IPS DF 4.7 (cell line): ENCODE data around the gene UBASH3A.

Experiments
- DNase-seq: peaks from one replicate; pipeline ENCODE4 v3.0.0-alpha.2; 2013; ENCODE audit warnings: low spot score; ENCODE audit errors: extremely low read depth

UBASH3A gene

DNA sequence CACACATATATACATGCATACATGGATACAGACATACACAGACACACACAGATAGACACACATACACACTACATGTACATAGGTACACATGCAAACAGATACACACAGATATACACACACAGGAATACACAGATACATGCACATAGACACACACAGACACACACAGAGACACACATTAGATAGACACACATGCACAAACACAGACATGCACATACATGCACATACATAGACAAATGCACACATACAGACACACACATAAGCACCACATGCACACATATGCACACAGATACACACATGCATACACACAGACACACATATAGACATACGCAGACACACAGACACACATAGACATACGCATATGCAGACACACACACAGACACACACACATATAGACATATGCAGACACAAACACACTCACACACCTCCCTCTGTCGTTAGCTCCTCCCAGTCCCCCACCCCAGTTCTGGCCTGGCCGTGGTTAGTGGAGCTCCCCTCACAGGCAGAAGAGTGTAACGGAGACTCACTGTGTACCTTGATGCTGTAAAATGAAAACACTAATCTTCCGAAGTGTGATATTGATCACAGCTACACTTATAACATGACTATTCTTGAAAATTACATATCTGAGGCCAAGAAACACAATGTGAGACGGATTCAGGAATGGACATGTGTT lies 7.6 kb downstream of the UBASH3A start:
- DNase-seq: no peak

DNA sequence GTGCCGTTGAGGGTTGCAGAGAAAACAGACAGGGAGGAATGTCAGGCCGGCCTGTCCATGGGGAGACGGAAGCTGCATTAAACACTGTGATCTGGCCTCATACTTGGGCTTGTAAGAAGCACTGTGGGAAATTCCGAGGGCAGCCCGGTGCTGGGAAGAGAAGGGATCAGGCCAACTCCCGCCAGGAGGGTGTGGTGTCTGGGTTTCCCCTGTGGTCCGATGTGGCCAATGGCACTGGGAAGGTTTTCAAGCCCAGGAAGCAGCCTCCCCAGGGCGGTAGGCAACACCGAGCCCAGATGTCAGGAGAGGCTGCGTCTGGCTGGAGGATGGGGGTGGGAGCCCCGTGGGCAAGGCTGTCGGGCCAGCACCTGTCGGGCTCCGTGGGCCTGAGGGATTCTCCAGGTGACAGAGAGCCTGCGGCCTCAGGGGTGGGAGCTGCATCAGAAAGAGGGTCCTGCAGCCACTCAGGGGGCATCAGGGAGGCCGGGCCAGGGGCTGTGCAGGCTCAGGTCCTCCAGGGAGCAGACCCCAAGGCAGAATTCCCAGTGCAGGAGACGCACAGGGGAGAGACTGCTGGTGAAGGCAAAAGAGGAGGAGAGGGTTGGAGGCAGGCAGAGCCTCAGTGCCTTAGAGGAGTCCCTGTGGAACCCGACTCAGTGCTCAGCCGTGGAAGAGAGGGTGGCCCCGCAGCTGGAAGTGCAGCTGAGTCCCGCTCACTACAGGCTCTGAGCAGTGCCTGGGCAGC lies 8.4 kb downstream of the UBASH3A start:
- DNase-seq: no peak

DNA sequence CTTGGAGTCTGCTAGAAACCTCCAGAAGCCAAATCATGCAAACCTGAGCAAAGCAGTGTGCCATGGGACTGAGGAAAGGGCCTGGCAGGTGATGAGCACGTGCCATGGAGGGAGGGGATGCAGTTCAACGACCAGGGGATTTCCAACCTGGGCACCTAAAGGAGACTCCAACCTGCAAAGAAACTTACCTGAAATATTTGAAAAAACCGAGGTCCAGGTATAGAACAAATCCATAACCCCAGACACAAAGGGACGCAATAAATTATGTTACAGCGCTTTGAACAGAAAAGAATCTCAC lies 8.9 kb downstream of the UBASH3A start:
- no peak for DNase-seq

DNA sequence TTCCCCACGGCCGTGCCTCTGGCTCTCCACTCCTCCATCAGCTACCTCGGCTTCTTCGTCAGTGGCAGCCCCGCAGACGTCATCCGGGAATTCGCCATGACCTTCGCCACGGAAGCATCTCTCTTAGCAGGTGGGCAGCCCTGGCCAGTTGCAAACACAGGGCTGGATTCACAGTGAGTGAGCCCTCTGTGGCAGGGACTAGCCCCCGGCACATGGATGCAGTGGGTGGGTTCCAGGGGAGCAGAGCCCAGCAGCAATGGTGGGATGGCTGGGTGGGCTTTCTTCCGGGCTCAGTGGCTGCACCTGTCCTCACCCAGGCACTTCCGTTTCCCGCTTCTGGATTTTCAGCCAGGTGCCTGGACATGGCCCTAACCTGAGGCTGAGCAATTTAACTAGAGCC lies 9.4 kb downstream of the UBASH3A start:
- no peak for DNase-seq

DNA sequence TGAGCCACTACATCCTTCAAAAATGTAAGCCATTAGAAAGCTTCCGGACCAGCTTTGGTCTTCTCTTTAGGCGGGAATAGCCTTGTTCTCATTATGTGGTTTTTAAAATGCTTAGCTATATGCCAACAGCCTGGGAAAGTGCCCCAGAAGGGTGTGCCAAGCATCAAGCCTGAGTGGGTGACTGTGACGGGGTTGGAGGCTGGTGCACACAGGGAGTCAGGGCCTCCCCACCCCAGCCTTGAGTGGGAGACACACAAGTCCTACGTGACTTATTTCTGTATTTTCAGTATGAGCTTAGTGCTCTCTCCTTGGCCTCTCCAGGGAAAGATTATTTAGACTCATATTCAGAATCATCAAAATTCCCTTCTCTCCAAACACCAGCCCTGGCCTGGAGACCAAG lies 9.8 kb downstream of the UBASH3A start:
- DNase-seq: no peak

DNA sequence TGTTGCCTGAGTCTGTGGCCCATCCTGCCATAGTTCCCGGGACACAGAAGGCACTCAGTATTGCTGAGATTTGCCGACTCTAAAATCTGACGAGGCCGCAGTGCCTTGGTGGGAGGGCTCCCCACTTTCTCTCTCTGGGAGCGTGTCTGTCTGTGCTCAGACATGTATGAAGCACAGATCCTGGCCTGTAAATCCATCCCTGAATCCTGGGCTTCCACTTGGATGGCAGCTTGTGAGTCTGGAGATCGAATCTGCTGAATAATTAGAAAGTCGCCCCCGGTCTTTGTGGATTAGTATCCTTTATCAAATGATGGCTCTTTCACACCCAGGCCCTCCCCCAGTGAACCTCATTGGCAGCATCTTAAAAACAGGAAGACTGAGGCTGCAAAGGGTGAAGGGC lies 10.4 kb downstream of the UBASH3A start:
- DNase-seq: no peak

DNA sequence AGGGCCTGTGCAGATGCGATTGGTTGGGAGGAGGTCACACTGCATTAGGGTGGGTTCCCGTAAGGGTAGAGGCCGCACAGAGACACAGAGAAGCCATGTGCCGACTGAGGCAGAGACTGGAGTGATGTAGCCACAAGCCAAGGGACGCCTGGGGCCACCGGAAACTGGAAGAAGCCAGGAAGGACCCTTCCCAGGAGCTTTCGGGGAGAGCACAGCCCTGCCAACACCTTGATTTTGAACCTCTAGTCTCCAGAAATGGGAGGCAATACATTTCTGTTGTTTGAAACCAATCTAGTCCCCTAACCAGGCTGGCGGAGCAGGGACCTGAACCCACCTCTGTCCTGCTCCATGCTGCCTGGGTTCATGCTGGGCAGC lies 10.8 kb downstream of the UBASH3A start:
- no peak for DNase-seq

DNA sequence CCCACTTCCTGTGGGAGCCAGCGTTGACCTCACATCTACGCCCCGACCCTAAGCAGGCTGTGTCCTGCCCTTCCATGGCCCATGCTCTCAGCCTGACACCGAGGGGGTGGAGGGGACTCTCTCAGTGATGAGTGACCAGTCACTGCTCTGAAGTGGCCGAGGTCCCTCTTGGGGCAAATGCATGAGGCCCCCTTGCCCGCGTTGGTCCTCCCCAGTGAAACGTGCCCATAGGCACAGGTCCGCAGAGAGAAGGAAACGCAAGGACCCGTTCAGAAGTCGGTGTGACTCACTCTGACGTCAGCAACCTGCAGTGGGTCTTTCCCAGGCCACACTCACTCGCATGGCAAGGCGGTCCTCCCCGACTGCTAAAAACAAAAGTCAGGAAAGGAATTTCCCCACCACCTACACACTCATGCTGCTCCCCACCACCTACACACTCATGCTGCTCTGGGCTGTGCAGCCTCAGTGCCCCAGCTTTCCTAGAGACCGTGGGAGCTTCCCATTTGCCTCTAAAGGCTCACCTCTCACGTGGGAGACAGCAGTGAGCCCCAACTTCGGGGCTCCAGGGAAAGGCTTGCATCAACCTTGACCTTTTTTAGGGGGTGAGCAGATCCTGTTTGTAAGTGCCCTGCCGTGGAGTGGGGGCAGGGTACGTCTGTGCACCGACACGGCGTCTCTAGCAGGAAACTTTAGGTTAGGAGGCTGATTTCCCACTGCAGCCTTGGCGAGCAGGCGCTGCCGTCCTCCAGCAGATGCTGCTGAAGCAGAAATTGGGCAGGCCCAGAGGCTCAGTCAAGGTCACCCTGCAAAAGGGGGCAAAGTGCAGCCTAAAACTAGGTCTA lies 11.4 kb downstream of the UBASH3A start:
- no peak for DNase-seq

DNA sequence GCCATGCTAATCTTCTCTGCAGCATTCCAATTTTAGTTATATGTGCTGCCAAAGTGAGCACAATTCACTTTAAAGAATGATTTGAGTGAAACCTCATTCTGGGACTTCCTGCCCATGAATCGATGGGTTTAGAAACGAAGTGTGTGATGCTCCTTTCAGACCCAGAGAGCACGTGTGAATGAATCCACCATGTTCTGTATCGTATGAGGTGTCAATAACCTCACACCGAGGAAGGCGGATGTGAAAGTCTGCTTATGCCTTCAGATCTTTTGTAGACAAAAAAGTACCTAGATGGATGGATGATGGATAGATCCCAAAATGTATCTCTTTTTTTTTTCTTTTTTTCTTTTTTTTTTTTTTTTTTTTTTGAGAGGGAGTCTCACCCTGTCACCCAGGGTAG lies 13.8 kb downstream of the UBASH3A start:
- DNase-seq: no peak

DNA sequence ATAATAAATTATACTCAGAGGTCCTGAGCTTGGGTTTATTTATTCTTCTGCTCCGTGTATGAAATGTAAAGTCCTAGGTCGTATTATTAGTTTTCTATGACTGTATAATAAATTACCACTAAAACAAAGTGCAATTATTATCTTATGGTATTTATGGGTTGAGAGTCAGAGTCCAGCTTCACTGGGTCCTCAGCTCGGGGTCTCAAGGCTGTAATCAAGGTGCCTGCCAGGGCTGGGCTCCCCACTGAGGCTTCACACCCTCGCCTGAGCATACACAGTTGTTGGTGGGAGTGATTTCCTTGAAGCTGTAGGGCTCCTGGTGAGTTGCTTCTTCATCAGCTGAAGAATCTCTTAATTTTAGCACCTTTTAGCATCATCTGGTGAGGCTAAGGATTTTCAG lies 15.2 kb downstream of the UBASH3A start:
- no peak for DNase-seq

DNA sequence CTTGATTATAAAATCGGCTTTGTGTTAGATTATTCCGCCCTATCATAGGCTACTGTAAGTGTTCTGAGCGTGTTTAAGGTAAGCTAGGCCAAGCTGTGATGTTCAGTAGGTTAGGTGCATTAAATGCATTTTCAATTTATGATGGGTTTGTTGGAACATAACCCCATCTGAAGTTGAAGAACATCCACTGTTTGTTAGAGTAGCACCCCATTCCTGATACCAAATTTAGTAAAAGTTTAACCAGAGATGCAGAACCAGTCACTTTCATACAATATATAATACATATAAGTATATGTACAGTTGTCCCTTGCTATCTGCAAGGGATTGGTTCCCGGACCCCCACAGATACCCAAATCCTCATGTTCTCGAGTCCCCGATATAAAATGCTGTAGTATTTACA lies 16.1 kb downstream of the UBASH3A start:
- DNase-seq: no peak

DNA sequence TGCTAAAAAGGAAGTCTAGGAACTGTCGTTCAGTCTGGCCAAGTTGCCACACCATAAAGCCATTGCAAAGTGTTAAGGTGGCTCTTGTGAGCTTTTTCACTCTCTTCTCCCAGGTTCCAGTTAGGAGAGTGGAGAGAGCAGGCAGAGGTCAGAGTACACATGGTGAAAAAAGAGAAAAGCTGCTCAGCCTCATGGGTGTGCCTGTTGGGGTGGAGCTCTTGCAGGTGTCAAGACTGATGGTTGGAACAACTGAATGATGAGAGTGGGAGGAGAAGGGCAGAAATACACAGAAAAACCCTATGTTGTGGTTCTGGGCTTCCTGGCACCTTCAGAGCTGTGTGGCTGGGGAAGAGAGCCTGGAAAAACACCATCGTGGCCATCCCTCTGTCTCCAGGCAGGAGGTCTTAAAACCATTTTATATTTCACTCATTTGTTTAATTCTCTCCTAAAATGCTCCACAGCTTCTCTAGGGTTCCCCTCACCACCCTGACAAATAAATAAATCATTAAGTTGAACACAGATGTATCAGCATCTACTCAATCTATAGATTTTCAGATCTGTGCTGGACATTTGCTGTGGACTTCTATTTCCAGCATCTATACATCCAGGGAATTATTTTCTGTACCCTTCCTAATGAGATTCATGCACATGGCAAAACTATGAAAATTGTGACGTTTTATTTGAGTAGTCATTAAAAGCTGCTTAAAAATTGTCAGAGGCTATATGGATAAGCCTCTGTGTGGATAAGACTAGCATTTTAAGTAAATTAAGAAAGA lies 17.5 kb downstream of the UBASH3A start:
- DNase-seq: no peak

DNA sequence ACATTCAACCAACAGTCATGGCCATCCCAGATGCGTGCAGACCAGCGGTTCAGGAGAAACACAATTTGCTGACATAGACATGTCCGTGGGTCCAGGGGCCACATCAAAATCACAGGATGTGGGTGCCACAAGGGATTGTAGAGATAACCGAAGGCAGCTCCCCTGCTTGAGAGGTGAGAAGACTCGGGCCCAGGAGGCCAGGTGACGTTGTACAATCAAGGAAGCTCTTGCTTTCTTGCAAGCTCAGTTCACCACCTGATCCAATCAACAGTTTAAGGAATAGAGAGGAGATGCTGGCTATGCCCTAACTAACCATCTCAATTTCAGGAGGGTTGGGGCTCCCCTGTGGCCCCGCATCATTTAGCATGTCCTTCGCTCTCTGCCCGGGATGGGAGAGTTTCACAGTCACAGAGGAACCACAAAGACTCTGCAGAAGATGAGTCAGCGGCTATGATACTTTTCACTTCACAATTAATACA lies 19.5 kb downstream of the UBASH3A start:
- DNase-seq: no peak

DNA sequence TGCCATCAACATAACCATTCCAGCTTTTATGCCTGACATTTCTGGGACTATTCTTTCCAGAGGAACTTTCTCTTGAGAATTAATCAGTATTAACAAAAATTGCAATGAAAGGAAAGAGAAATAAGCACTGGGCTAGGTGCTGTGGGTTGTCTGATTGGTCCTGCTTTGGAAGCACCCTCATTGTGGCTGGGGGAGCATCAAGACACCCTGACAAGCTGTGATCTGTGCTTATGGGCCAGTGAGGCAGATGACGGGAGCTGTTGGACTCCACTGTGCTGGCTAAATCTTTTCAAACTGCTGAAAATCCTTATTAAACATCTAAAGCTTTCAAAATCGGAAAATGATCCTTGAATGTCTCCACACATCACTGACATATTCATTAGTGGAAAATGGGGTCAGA lies 20.0 kb downstream of the UBASH3A start:
- no peak for DNase-seq

DNA sequence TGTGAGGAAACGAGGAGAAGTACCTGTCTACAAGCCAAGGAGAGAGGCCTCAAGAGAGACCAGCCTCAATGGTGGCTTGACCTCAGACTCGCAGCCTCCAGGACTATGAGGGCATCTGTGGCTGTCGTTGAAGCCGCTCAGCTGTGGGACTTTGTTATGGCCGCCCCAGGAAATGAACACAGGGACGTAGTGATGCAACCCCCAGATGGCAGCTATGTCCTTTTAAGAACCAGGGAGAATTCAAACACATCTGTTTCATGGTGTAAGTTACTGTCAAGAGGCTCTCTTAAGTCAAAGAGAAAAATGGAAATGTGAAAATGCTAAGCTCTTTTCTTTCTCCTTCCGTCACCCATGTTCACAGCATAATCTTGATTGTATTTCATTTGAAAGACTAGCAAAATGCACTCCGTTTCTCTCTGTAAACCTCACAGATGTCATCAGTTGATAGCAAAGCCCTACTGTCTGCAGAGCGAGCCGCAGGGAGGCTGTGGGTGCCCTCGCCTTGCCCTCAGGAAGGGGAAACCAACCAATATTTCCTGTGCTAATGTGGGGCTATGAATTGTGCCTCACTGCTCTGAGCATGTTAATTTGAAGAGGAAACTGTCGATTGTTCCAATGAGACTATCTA lies 21.3 kb downstream of the UBASH3A start:
- no peak for DNase-seq

DNA sequence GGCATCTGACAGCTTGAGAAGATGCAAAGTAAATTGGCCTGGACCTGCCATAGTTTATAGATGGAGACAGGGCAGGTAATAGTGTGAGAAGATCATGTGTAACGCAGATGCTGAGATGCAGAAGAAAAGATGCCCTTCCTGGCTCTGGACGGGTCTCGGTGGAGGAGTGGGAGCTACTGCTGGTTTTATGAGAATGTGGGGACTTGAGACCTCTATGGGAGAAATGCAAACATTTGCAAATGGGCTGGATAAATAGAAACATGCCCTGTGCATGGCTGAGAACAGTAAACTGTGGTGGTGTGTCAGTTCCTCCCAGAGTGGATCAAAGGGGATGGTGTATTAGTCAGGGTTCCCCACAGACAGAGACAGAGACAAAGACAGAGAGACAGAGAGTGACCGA lies 21.9 kb downstream of the UBASH3A start:
- no peak for DNase-seq

DNA sequence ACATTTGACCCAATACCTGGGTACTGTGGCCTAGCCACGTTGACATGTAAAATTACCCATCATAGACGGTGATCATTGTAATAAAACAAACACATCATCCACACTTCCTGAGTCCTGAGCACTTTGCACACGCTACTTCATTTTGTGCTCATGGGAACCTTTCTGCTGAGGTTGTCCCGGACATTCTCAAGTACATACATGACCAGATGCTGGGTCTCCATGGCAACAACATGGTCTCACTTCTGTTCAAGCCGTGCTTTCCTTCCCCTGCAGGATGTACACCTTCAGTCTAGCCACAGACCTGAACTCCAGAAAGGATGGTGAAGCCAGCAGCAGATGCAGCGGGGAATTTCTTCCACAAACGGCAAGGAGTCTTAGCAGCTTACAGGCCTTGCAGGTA lies 22.7 kb downstream of the UBASH3A start:
- no peak for DNase-seq

DNA sequence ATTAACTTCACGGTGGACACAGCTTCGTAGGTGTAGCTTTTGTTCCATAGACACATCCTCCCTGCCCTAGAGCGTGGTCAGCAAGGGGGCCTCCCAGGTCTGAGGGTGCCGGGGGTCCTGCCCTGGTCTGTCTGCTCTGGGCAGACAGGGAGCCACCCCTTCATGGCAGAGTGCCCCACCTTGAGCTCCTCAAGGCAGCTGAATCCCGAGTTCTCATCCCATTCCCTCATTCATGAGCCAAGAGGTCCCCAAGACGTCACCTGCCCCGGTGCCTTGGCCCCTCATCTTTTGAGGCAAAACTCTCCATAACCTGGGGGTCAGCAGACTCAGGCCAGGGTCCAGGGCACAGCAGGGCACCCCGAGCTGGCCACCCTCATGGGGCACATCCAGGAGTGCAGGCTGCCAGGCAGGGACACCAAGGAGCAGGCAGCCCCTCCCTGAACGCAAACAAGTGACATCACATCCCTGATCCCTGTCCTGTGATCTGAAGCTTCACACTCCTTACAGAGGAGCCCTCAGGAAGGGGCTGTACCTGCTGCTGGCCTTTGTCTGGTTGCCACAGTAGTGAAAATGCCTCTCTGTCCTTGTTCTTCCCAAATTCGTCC lies 23.3 kb downstream of the UBASH3A start:
- DNase-seq: no peak

DNA sequence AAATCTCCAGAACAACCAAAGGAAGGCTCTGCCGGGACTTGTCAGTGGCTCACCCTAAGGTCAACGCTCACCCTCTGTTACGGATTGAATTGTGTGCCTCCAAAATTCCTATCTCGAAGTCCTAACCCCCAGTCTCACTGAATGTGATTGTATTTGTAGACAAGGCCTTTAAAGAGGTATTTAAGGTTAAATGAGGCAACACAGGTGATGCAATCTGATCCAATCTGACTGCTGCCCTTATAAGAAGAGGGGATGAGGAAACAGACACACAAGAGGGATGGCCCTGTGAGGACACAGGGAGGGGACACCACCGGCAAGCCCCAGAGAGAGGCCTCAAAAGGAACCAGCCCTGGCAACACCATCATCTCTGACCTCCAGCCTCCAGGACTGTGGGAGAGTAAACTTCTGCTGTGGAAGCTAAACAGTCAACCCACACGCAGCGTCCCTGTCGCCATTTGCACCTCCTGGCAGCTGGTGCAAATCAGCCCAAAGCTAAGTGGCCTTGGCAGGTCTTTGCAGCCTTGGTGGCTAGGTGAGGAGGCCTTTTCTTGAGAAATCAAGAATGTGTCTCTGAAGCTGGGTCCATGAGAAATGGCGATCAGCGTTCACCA lies 24.2 kb downstream of the UBASH3A start:
- DNase-seq: no peak

DNA sequence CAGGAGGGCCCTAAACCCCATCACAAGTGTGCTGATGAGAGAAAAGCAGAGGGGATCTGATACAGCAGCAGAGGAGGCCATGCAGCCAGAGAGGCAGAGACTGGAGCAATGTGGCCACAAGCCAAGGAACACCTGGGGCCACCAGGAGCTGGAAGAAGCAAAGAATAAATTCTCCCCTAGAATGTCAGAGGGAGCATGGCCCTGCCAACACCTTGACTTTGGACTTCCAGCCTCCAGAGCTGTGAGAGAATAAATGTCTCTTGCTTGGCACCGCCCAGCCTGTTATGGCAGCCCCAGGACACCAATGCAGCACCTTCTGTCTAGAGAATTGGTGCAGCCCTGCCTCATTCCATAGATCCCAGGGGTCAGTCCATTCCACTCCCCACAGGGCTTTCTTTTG lies 25.3 kb downstream of the UBASH3A start:
- no peak for DNase-seq
